GM21447 (cell line): Measurements from ENCODE around the gene SLX9.

Experiments
- ATAC-seq: cut with Tn5 transposase; IDR thresholded peaks from one replicate; pipeline ENCODE4 v1.9.1; 2021; ENCODE audit not compliant: unreplicated experiment

SLX9 gene

GRCh38 chr21:44943686-44944550, 4.1 kb downstream of the SLX9 start:
- no peak for ATAC-seq

GRCh38 chr21:44944596-44944995, 4.8 kb downstream of the SLX9 start:
- no peak for ATAC-seq

- no peak for ATAC-seq
Measured at GRCh38 chr21:44946254-44947041, 6.6 kb downstream of the SLX9 start.

GRCh38 chr21:44947111-44947929, 7.5 kb downstream of the SLX9 start:
- ATAC-seq = no peak

- no peak for ATAC-seq
Measured at GRCh38 chr21:44947930-44948331, 8.1 kb downstream of the SLX9 start.

- no peak for ATAC-seq
Measured at GRCh38 chr21:44948426-44949120, 8.7 kb downstream of the SLX9 start.

- ATAC-seq = no peak
Measured at GRCh38 chr21:44949161-44949778, 9.4 kb downstream of the SLX9 start.

- ATAC-seq = no peak
Measured at GRCh38 chr21:44949779-44950198, 10.0 kb downstream of the SLX9 start.

- no peak for ATAC-seq
Measured at GRCh38 chr21:44950351-44950750, 10.5 kb downstream of the SLX9 start.

GRCh38 chr21:44951186-44951915, 11.5 kb downstream of the SLX9 start:
- ATAC-seq = no peak

- no peak for ATAC-seq
Measured at GRCh38 chr21:44952116-44952928, 12.5 kb downstream of the SLX9 start.

- no peak for ATAC-seq
Measured at GRCh38 chr21:44952929-44953627, 13.2 kb downstream of the SLX9 start.

GRCh38 chr21:44953628-44954021, 13.8 kb downstream of the SLX9 start:
- no peak for ATAC-seq

- no peak for ATAC-seq
Measured at GRCh38 chr21:44954281-44954771, 14.5 kb downstream of the SLX9 start.

- ATAC-seq = no peak
Measured at GRCh38 chr21:44955141-44955797, 15.4 kb downstream of the SLX9 start.

GRCh38 chr21:44955798-44956175, 16.0 kb downstream of the SLX9 start:
- no peak for ATAC-seq

- no peak for ATAC-seq
Measured at GRCh38 chr21:44956356-44957046, 16.7 kb downstream of the SLX9 start.
